ENCODE data around the gene PLAC1. TPM values are rescaled to one million over a fixed set of nuclear protein-coding genes. Genes with fewer than 3 reads are reported as not detected.

PLAC1 gene
- total RNA-seq, 2 donors from 2014 or later = not detected

GRCh38 chrX:134604701-134605311 lies 53.5 kb downstream of the PLAC1 start:
- Histone ChIP-seq H3K27me3 (no peaks in the 10 kb centered on the region), H3K27ac (no peak overlapping the region), H3K4me1 (no peaks in the 10 kb centered on the region), H3K4me3 (no peak overlapping the region), H3K36me3 (no peaks in the 10 kb centered on the region), H3K9me3 (no peaks in the 10 kb centered on the region)
- no peak for DNase-seq (ENCODE audit: low spot score)
- TF ChIP-seq CTCF (IDR thresholded peaks at IDR 0.05) = no peak

GRCh38 chrX:134603806-134604700 lies 54.2 kb downstream of the PLAC1 start:
- Histone ChIP-seq H3K27ac (no peak overlapping the region), H3K36me3 (no peaks in the 10 kb centered on the region), H3K4me1 (no peaks in the 10 kb centered on the region), H3K27me3 (no peaks in the 10 kb centered on the region), H3K4me3 (no peak overlapping the region), H3K9me3 (no peaks in the 10 kb centered on the region)
- DNase-seq (ENCODE audit: low spot score) = no peak
- TF ChIP-seq CTCF (IDR thresholded peaks at IDR 0.05) = no peak

GRCh38 chrX:134602410-134602809 lies 55.9 kb downstream of the PLAC1 start:
- Histone ChIP-seq H3K27ac (no peak overlapping the region), H3K4me1 (no peaks in the 10 kb centered on the region), H3K27me3 (no peaks in the 10 kb centered on the region), H3K36me3 (no peaks in the 10 kb centered on the region), H3K9me3 (no peaks in the 10 kb centered on the region), H3K4me3 (no peak overlapping the region)
- TF ChIP-seq CTCF (IDR thresholded peaks at IDR 0.05) = no peak
- no peak for DNase-seq (ENCODE audit: low spot score)

GRCh38 chrX:134601240-134601765 lies 57.0 kb downstream of the PLAC1 start:
- Histone ChIP-seq H3K4me3 (no peak overlapping the region), H3K36me3 (no peaks in the 10 kb centered on the region), H3K27me3 (no peaks in the 10 kb centered on the region), H3K4me1 (no peaks in the 10 kb centered on the region), H3K27ac (no peak overlapping the region), H3K9me3 (no peaks in the 10 kb centered on the region)
- no peak for DNase-seq (ENCODE audit: low spot score)
- no peak for TF ChIP-seq CTCF (IDR thresholded peaks at IDR 0.05)

GRCh38 chrX:134600714-134601113 lies 57.6 kb downstream of the PLAC1 start:
- Histone ChIP-seq H3K27me3 (no peaks in the 10 kb centered on the region), H3K27ac (no peak overlapping the region), H3K36me3 (no peaks in the 10 kb centered on the region), H3K9me3 (no peaks in the 10 kb centered on the region), H3K4me1 (no peaks in the 10 kb centered on the region), H3K4me3 (no peak overlapping the region)
- no peak for DNase-seq (ENCODE audit: low spot score)
- TF ChIP-seq CTCF (IDR thresholded peaks at IDR 0.05) = no peak

Data from right atrium auricular region (tissue), 2 donors.